NCI-H1092 treated with DMSO at 0.1 percent for 48 hours (cell line): ENCODE data around the gene BCLAF3.
A peak's percentile ranks its signal among the peaks of the same experiment; 100 is the strongest.

Source experiments
- DNase-seq: peaks from one replicate; lab custom pipeline; 2025; lab: John Stamatoyannopoulos, UW

BCLAF3 gene

DNA sequence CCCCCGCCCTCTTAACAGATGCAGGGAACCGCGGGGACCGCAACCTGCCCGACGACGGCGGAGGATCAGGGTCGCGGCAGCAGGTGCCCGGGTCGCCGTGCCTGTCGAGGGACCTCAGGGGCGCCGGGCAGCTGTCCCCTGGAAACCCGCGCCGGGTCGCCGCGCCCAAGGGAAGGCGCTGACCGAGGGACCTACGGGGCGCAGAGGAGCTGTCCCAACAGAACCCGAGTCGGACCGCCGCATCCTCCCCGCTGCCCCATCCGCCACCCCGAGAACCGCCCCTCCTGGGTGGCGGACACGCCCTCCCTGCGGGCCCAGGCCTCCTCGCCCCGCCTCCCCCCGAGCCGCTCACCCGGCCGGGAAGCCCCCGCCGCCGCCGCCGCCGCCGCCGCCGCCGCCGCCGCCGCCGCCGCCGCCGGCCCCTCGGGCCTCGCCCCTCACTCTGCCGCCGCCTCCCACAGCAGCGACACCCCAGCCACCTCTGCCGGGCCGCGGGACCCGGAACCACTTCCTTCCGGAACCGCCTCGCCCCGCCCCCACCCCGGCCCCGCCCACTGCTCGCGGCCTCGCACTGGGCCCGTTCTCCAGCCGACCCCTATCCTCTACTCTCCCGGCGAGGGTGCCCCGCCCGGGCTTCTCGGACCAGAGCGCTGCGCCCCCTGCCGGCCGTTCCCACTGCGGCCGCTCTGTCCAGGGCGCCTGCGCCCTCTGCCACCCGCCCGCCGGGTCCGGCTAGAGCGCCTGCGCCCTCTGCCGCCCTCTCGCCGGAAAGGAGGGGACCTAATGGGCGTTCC is at the start of gene BCLAF3:
TSS of gene BCLAF3 (minus strand) at position 506 of the 794 bp plus-strand sequence. CDS start 20,797 bp downstream, outside the sequence.
- DNase-seq = peak; percentile 94

GRCh38 chrX:20038966-20039365 is 48.1 kb upstream of the BCLAF3 start:
- no peak for DNase-seq

- no peak for DNase-seq
Observed at GRCh38 chrX:20037186-20037585, 46.3 kb upstream of the BCLAF3 start.

GRCh38 chrX:20032201-20032600 is 41.3 kb upstream of the BCLAF3 start:
- no peak for DNase-seq

DNA sequence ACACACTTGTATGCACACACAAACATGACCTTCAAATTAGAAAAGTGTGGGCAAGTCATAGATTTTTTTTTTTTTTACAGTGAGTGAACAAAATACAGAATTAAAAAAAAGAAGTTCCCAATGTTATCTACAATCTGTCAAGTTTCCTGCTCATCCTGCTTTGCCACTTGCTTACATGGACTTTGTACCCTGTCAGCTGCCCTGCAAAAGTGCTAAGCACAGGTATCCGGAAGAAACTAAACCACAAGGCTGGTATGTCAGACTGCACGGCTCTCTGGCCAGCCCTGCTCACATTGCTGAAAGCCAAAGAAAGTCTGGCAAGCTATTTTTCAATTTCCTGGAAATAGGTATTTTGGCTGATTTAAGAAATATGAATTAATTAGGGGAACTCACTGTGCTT is 38.9 kb upstream of the BCLAF3 start:
- no peak for DNase-seq

DNA sequence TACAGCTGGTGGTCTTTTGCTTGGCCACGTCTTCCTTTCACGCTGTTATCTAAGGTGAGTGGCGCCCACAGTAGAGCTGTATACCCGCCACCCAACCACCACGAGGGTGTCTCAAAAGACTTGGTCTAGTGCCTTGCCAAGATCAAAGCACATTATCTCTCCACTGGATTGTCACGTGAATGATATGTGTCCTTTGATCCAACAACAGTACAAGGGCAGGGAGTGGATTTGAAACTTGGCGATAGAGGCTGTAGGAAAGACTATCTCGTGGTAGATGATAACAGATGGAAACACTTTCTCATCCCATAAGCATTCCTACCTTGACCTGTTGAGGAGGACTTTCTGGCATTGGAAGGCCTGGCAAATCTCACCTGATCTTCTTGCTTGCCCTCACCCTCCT is 37.7 kb upstream of the BCLAF3 start:
- DNase-seq = no peak

DNA sequence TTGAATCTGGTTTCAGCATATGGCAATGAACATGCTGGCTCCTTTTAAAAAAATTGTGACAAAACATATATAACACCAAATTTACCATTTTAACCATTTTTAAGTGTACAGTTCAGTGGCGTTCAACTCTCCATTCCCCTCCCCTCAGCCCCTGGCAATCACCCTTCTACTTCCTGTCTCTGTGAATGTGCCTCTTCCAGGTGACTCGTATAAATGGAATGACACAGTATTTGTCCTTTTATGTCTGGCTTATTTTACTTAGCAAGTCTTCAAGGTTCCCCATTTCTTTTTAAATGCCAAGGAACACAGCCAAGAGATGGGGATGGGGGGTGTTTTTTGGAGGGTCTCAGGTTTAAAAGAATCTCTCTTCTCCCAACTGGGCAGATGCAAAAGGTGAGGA is 35.4 kb upstream of the BCLAF3 start:
- no peak for DNase-seq

- DNase-seq = no peak
Observed at GRCh38 chrX:20019672-20020365, 29.0 kb upstream of the BCLAF3 start.

GRCh38 chrX:20016616-20016945 is 25.7 kb upstream of the BCLAF3 start:
- DNase-seq = no peak

GRCh38 chrX:20015945-20016615 is 25.2 kb upstream of the BCLAF3 start:
- no peak for DNase-seq

DNA sequence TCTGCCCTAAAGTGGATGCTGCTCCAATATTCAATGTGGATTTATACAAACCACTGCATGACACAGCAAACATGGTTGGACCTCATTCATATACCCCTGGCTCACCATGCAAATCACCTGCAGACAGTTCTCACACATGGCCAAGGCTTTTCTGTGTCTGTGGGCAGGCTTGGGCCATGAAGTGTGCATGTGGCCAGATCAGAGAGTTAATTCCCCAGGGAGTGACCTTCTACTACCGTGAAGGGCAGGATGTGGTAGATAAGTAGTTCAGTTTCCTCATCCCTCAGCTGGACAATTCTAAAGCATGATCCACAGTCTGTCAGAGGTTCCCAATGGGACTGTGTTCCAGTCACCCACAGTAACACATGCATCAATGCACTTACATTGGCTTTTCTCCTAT is 24.6 kb upstream of the BCLAF3 start:
- no peak for DNase-seq

DNA sequence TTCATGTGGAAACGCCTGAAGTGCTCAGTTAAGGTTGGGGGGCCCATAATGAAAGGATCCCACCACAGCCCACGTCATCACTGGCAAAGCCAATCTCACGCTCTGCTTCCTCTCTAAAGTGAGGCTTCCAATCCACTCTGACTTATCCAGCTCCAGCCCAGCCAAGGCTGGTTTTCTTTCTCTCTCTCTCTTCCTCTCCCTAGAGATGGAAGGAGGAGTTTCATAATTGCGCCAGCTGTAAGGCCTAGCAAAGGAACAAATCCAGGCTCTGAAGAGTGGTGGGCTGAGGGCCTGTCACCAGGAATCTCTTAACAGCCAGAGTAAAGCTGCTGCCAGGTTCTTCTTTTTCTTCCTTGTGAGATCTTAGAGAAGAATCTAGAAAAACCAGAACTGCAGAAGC is 20.7 kb upstream of the BCLAF3 start:
- no peak for DNase-seq

DNA sequence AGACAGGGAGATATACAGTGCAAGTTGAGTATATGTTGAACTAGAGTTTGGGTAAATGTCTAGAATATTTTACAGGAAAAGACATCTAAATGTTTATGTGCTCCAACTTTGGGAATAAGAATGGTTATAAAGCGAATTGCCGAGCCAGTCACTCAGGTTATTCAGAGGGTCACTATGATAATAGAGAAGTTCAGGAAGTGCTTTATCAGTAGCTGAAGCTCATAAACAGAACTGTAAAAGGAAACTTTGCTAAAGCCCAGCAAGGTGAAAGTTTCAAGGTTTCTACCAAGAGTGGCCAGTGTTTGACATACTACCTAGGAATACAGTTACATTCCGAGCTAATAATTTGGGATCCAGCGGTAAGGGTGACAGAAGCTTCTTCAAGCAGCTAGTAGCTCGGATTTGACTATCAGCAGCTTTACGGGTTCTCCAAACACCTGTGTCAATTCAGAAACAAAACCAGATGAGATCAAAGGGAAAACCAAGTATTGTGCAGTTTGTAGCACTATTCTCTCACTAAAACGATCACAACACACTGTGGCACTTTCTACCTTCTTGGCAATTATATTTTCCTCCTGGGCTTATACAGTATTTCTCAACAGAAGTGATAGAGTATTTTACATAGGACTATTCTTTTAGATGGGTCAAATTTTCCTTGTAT is 17.2 kb upstream of the BCLAF3 start:
- DNase-seq = no peak

- no peak for DNase-seq
Observed at GRCh38 chrX:20005883-20006282, 15.0 kb upstream of the BCLAF3 start.

GRCh38 chrX:20001588-20001987 is 10.7 kb upstream of the BCLAF3 start:
- no peak for DNase-seq

- DNase-seq = peak; percentile 52
Observed at GRCh38 chrX:19991350-19991718, 473 bp upstream of the BCLAF3 start.

- DNase-seq = no peak
Observed at GRCh38 chrX:19990151-19990555, 708 bp downstream of the BCLAF3 start.

GRCh38 chrX:19987856-19988255 is 3.0 kb downstream of the BCLAF3 start:
- no peak for DNase-seq

DNA sequence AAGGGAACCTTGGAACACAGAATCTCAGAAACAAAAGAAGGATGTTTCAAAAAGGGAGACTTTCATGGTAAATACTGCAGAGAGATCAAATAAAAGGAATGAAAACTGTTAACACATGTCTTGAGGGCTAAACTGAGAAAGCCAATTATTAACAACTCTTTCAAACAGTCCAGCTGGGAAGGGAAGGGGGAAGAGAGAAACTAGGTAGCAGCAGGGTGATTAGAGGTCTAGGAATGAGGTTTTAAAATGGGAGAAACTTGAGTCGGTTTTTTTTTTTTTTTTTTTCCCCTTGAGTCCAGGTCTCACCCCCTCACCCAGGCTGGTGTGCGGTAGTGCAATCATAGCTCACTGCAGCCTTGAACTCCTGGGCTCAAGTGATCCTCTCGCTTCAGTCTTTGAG is 4.3 kb downstream of the BCLAF3 start:
- DNase-seq = no peak

DNA sequence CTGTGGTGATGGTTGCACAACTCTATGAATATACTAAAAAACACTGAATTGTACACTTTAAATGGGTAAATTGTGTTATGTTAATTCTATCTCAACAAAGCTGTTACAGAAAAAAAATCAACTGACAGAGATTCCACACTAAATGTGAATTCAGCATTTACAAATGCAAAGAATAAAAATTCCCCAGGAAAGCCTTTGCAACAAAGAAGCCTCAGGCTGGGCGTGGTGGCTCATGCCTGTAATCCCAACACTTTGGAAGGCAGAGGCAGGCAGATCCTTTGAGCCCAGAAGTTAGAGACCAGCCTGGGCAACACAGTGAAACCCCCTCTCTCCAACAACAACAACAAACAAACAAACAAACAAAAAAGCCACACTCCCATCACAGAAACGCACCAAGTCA is 8.9 kb downstream of the BCLAF3 start:
- DNase-seq = no peak

- no peak for DNase-seq
Observed at GRCh38 chrX:19975845-19976244, 15.0 kb downstream of the BCLAF3 start.

GRCh38 chrX:19972984-19973383 is 17.9 kb downstream of the BCLAF3 start:
- DNase-seq = no peak

GRCh38 chrX:19968276-19968675 is 22.6 kb downstream of the BCLAF3 start:
- no peak for DNase-seq
